Mesenchymal stem cell (in vitro differentiated cells and primary cell): ENCODE results near the gene PCSK6.
A peak's percentile ranks its signal among the peaks of the same experiment; 100 is the strongest.

Experiments used
- DNase-seq: peaks from one replicate; pipeline ENCODE4 v3.0.0-alpha.2; 2013
- H2AFZ ChIP-seq: one replicate; pipeline ENCODE4 v1.6.1; 2013; ENCODE audit warnings: low read depth, mild to moderate bottlenecking, control low read depth, inconsistent platforms, low read length, moderate library complexity
- H2AK5ac ChIP-seq: 2 replicates; pipeline ENCODE4 v1.6.1; 2013; ENCODE audit warnings: low read length, moderate library complexity, mild to moderate bottlenecking, inconsistent platforms; ENCODE audit not compliant: severe bottlenecking
- H2BK120ac ChIP-seq: one replicate; pipeline ENCODE4 v1.6.1; 2013; ENCODE audit warnings: low read depth, mild to moderate bottlenecking, inconsistent platforms, low read length, moderate library complexity
- H2BK12ac ChIP-seq, 2 experiments: one replicate each; pipeline ENCODE4 v1.6.1; 2013; ENCODE audit warnings: inconsistent platforms in 2 of 2, low read length in 2 of 2, mild to moderate bottlenecking in 2 of 2, moderate library complexity in 2 of 2, control low read depth in 1 of 2
- H2BK15ac ChIP-seq: one replicate; pipeline ENCODE4 v1.6.1; 2013; ENCODE audit warnings: mild to moderate bottlenecking, low read depth, inconsistent platforms; ENCODE audit not compliant: poor library complexity, severe bottlenecking
- H2BK5ac ChIP-seq: 2 replicates; pipeline ENCODE4 v1.6.1; 2013; ENCODE audit warnings: low read depth, mild to moderate bottlenecking, low read length, control low read depth, inconsistent platforms; ENCODE audit not compliant: poor library complexity, severe bottlenecking
- H3K14ac ChIP-seq, 2 experiments: one replicate each; pipeline ENCODE4 v1.6.1; 2013; ENCODE audit warnings: inconsistent platforms in 2 of 2, low read length in 2 of 2, control low read depth in 1 of 2, mild to moderate bottlenecking in 1 of 2, moderate library complexity in 1 of 2
- H3K18ac ChIP-seq, 2 experiments: one replicate each; pipeline ENCODE4 v1.6.1; 2013; ENCODE audit warnings: inconsistent platforms in 2 of 2, low read length in 2 of 2, control low read depth in 1 of 2, low read depth in 1 of 2, mild to moderate bottlenecking in 1 of 2
- H3K23ac ChIP-seq, 2 experiments: one replicate each; pipeline ENCODE4 v1.6.1; 2013; ENCODE audit warnings: inconsistent platforms in 2 of 2, low read length in 2 of 2, mild to moderate bottlenecking in 2 of 2, moderate library complexity in 2 of 2, control low read depth in 1 of 2
- H3K27ac ChIP-seq: 2 replicates; pipeline ENCODE4 v1.5.1; 2013; ENCODE audit warnings: mild to moderate bottlenecking, moderate library complexity, low read length, control low read depth, inconsistent platforms; ENCODE audit not compliant: poor library complexity, severe bottlenecking
- H3K27me3 ChIP-seq, 2 experiments: 2 replicates each; pipeline versions ENCODE4 v1.6.1 to v1.7.0; 2013; ENCODE audit warnings: low read length in 2 of 2, mild to moderate bottlenecking in 2 of 2, moderate library complexity in 2 of 2, control low read depth in 1 of 2, inconsistent platforms in 1 of 2; ENCODE audit not compliant: control insufficient read depth in 1 of 2, insufficient read depth in 1 of 2
- H3K36me3 ChIP-seq, 2 experiments: 2 replicates each; pipeline versions ENCODE4 v1.6.1 to v1.7.0; 2013; ENCODE audit warnings: low read length in 2 of 2, control low read depth in 1 of 2, inconsistent platforms in 1 of 2, low read depth in 1 of 2, mild to moderate bottlenecking in 1 of 2; ENCODE audit not compliant: insufficient read depth in 2 of 2, control insufficient read depth in 1 of 2
- H3K4ac ChIP-seq, 2 experiments: one replicate each; pipeline ENCODE4 v1.6.1; 2013; ENCODE audit warnings: inconsistent platforms in 2 of 2, low read length in 2 of 2, mild to moderate bottlenecking in 2 of 2, moderate library complexity in 2 of 2, control low read depth in 1 of 2, low read depth in 1 of 2
- H3K4me1 ChIP-seq: 2 replicates; pipeline ENCODE4 v1.6.1; 2013; ENCODE audit warnings: low read depth, low read length, control low read depth; ENCODE audit not compliant: control insufficient read depth, insufficient read depth
- H3K4me2 ChIP-seq: 2 replicates; pipeline ENCODE4 v1.6.1; 2013; ENCODE audit warnings: low read length, mild to moderate bottlenecking, inconsistent platforms; ENCODE audit not compliant: poor library complexity, severe bottlenecking
- H3K4me3 ChIP-seq, 2 experiments: 2 replicates each; pipeline versions ENCODE4 v1.5.1 to v1.7.0; 2013; ENCODE audit warnings: low read length in 2 of 2, mild to moderate bottlenecking in 2 of 2, control low read depth in 1 of 2, low read depth in 1 of 2; ENCODE audit not compliant: insufficient read depth in 1 of 2
- H3K79me1 ChIP-seq: replicated peaks from 2 replicates; pipeline ENCODE4 v1.6.1; 2013; ENCODE audit warnings: mild to moderate bottlenecking, control low read depth, low read length, inconsistent platforms; ENCODE audit not compliant: poor library complexity, severe bottlenecking
- H3K9ac ChIP-seq: 2 replicates; pipeline ENCODE4 v1.7.0; 2013; ENCODE audit warnings: mild to moderate bottlenecking, low read length, moderate library complexity
- H3K9me3 ChIP-seq: 2 replicates; pipeline ENCODE4 v1.7.0; 2013; ENCODE audit warnings: mild to moderate bottlenecking, low read length; ENCODE audit not compliant: control insufficient read depth
- H4K8ac ChIP-seq: one replicate; pipeline ENCODE4 v1.6.1; 2013; ENCODE audit warnings: inconsistent platforms, mild to moderate bottlenecking, low read length, moderate library complexity
- H4K91ac ChIP-seq: one replicate; pipeline ENCODE4 v1.6.1; 2013; ENCODE audit warnings: mild to moderate bottlenecking, low read length, inconsistent platforms
- WGBS: methylation state at CpG from one replicate; pipeline ENCODE4 v1.1.7; 2013; ENCODE audit warnings: mixed read lengths; 5-methylcytosine and 5-hydroxymethylcytosine counted together

The PCSK6 gene

GRCh38 chr15:101427606-101428487, 61.7 kb downstream of the PCSK6 start:
- Histone ChIP-seq H3K27me3 (peaks cover 8 to 11% of the 10 kb centered on the region in 2 experiments), H3K23ac (no peak overlapping the region), H3K4ac (no peak overlapping the region), H3K4me2 (no peak overlapping the region), H3K4me3 (no peak overlapping the region), H3K79me1 (no peaks in the 10 kb centered on the region), H4K8ac (peak overlapping the region; percentile 4), H3K9me3 (no peaks in the 10 kb centered on the region), H4K91ac (no peak overlapping the region), H3K4me1 (peaks cover 2% of the 10 kb centered on the region), H3K27ac (no peak overlapping the region), H2BK5ac (no peak overlapping the region), H2AFZ (no peak overlapping the region), H2AK5ac (no peak overlapping the region), H2BK120ac (no peak overlapping the region), H3K14ac (peak overlapping the region in 1 of 2 experiments; percentile 21), H3K18ac (no peak overlapping the region), H2BK12ac (no peak overlapping the region), H3K36me3 (no peaks in the 10 kb centered on the region), H3K9ac (no peak overlapping the region), H2BK15ac (peak overlapping the region; percentile 36)
- DNase-seq = no peak
- 88% methylated on average over 20 of the region's 20 CpGs for WGBS

- Histone ChIP-seq H2BK5ac (no peak overlapping the region), H3K23ac (no peak overlapping the region), H2AK5ac (no peak overlapping the region)
Measured at GRCh38 chr15:101426761-101427333, 62.7 kb downstream of the PCSK6 start.

GRCh38 chr15:101425787-101426365, 63.6 kb downstream of the PCSK6 start:
- no peak overlapping the region for H2BK15ac ChIP-seq
- H3K4ac ChIP-seq = no peak overlapping the region
- no peak overlapping the region for H3K23ac ChIP-seq
- peaks cover 2% of the 10 kb centered on the region for H3K4me1 ChIP-seq
- H2BK120ac ChIP-seq = no peak overlapping the region
- DNase-seq = no peak
- no peak overlapping the region for H2BK5ac ChIP-seq
- no peaks in the 10 kb centered on the region for H3K36me3 ChIP-seq
- H4K8ac ChIP-seq = no peak overlapping the region
- H3K4me2 ChIP-seq = no peak overlapping the region
- H4K91ac ChIP-seq = no peak overlapping the region
- H3K79me1 ChIP-seq = no peaks in the 10 kb centered on the region
- peaks cover 4 to 8% of the 10 kb centered on the region in 2 experiments for H3K27me3 ChIP-seq
- no peak overlapping the region for H2BK12ac ChIP-seq
- H2AFZ ChIP-seq = no peak overlapping the region
- H2AK5ac ChIP-seq = no peak overlapping the region
- no peak overlapping the region for H3K14ac ChIP-seq
- no peak overlapping the region for H3K9ac ChIP-seq
- H3K9me3 ChIP-seq = no peaks in the 10 kb centered on the region
- no peak overlapping the region for H3K18ac ChIP-seq
- no peak overlapping the region for H3K4me3 ChIP-seq
- H3K27ac ChIP-seq = no peak overlapping the region
- 70% methylated on average over 8 of the region's 9 CpGs for WGBS

More at GRCh38 chr15:101426761-101427333, 62.7 kb downstream of the PCSK6 start:
- H2BK12ac ChIP-seq = no peak overlapping the region
- H2BK15ac ChIP-seq = peak overlapping the region; percentile 36
- peak overlapping the region in 1 of 2 experiments; percentile 32 for H3K18ac ChIP-seq
- H3K14ac ChIP-seq = no peak overlapping the region
- H3K27me3 ChIP-seq = peaks cover 8 to 11% of the 10 kb centered on the region in 2 experiments
- DNase-seq = no peak
- H3K36me3 ChIP-seq = no peaks in the 10 kb centered on the region
- no peak overlapping the region for H3K4me2 ChIP-seq
- H3K4ac ChIP-seq = no peak overlapping the region
- H3K79me1 ChIP-seq = no peaks in the 10 kb centered on the region
- H3K9ac ChIP-seq = no peak overlapping the region
- no peak overlapping the region for H2AFZ ChIP-seq
- no peak overlapping the region for H3K4me3 ChIP-seq
- H3K4me1 ChIP-seq = peaks cover 2% of the 10 kb centered on the region
- H4K8ac ChIP-seq = no peak overlapping the region
- H3K27ac ChIP-seq = no peak overlapping the region
- H2BK120ac ChIP-seq = no peak overlapping the region
- 86% methylated on average over 17 of the region's 17 CpGs for WGBS
- H4K91ac ChIP-seq = no peak overlapping the region
- H3K9me3 ChIP-seq = no peaks in the 10 kb centered on the region

- Histone ChIP-seq H3K9ac (no peak overlapping the region), H3K23ac (no peak overlapping the region), H3K18ac (no peak overlapping the region), H3K4ac (no peak overlapping the region), H3K36me3 (no peaks in the 10 kb centered on the region), H3K4me2 (no peak overlapping the region), H3K79me1 (no peaks in the 10 kb centered on the region), H3K4me3 (no peak overlapping the region), H2AK5ac (no peak overlapping the region), H2BK15ac (no peak overlapping the region), H3K14ac (no peak overlapping the region), H2BK12ac (no peak overlapping the region), H4K8ac (no peak overlapping the region), H2AFZ (no peak overlapping the region), H3K9me3 (no peaks in the 10 kb centered on the region), H3K27ac (no peak overlapping the region), H2BK120ac (no peak overlapping the region), H2BK5ac (no peak overlapping the region), H3K27me3 (peaks cover 4 to 8% of the 10 kb centered on the region in 2 experiments), H3K4me1 (peaks cover 2% of the 10 kb centered on the region), H4K91ac (peak overlapping the region; percentile 70)
- DNase-seq = no peak
- WGBS = 75% methylated on average over 6 of the region's 7 CpGs
Measured at GRCh38 chr15:101424984-101425383, 64.5 kb downstream of the PCSK6 start.
